ENCODE measurements around the gene PANX2.
A peak's percentile ranks its signal among the peaks of the same experiment; 100 is the strongest.

The PANX2 gene

GRCh38 chr22:50197000-50197800 is 26.7 kb downstream of the PANX2 start:
- Histone ChIP-seq H3K9me3 (ENCODE audit: control insufficient read depth, low read length) (no peaks in the 10 kb centered on the region), H3K4me3 (ENCODE audit: extremely low read depth, insufficient read depth, low read length, poor library complexity, severe bottlenecking) (no peak overlapping the region)
- WGBS, 2 experiments (ENCODE audit: insufficient coverage in 2 of 2): 94 to 96% methylated on average over 17 to 19 of the region's 23 CpGs

GRCh38 chr22:50197856-50198623 is 27.5 kb downstream of the PANX2 start:
- H3K4me1 ChIP-seq (ENCODE audit: control insufficient read depth, insufficient read depth, low read length, poor library complexity, severe bottlenecking): peaks cover 5% of the 10 kb centered on the region
- peaks cover 41% of the 10 kb centered on the region for H3K36me3 ChIP-seq (ENCODE audit: control insufficient read depth, insufficient read depth, low read length)
- no peak overlapping the region for H3K4me3 ChIP-seq (ENCODE audit: extremely low read depth, insufficient read depth, low read length, poor library complexity, severe bottlenecking)
- no peak overlapping the region for H3K27ac ChIP-seq (ENCODE audit: low read depth, low read length, severe bottlenecking)
- 96 to 97% methylated on average over 52 to 53 of the region's 61 CpGs for WGBS, 2 experiments (ENCODE audit: insufficient coverage in 2 of 2)
- peaks cover 6% of the 10 kb centered on the region for H3K9me3 ChIP-seq (ENCODE audit: control insufficient read depth, low read length)

More at GRCh38 chr22:50197000-50197800, 26.7 kb downstream of the PANX2 start:
- Histone ChIP-seq H3K4me1 (ENCODE audit: control insufficient read depth, insufficient read depth, low read length, poor library complexity, severe bottlenecking) (peaks cover 5% of the 10 kb centered on the region), H3K36me3 (ENCODE audit: control insufficient read depth, insufficient read depth, low read length) (peaks cover 33% of the 10 kb centered on the region), H3K27ac (ENCODE audit: low read depth, low read length, severe bottlenecking) (no peak overlapping the region)

- Histone ChIP-seq H3K4me3 (ENCODE audit: extremely low read depth, insufficient read depth, low read length, poor library complexity, severe bottlenecking) (no peak overlapping the region), H3K9me3 (ENCODE audit: control insufficient read depth, low read length) (peaks cover 10% of the 10 kb centered on the region), H3K4me1 (ENCODE audit: control insufficient read depth, insufficient read depth, low read length, poor library complexity, severe bottlenecking) (peaks cover 5% of the 10 kb centered on the region), H3K27ac (ENCODE audit: low read depth, low read length, severe bottlenecking) (no peak overlapping the region), H3K36me3 (ENCODE audit: control insufficient read depth, insufficient read depth, low read length) (peaks cover 43% of the 10 kb centered on the region)
- WGBS, 2 experiments (ENCODE audit: insufficient coverage in 2 of 2): 91 to 92% methylated on average over 14 of the region's 16 CpGs
Measured at GRCh38 chr22:50198624-50199017, 28.1 kb downstream of the PANX2 start.

- peaks cover 10% of the 10 kb centered on the region for H3K9me3 ChIP-seq (ENCODE audit: control insufficient read depth, low read length)
- H3K27ac ChIP-seq (ENCODE audit: low read depth, low read length, severe bottlenecking): no peak overlapping the region
- H3K4me1 ChIP-seq (ENCODE audit: control insufficient read depth, insufficient read depth, low read length, poor library complexity, severe bottlenecking): peaks cover 5% of the 10 kb centered on the region
- H3K4me3 ChIP-seq (ENCODE audit: extremely low read depth, insufficient read depth, low read length, poor library complexity, severe bottlenecking): peak overlapping the region; percentile 67
- WGBS, 2 experiments (ENCODE audit: insufficient coverage in 2 of 2): 91 to 92% methylated on average over 14 to 18 of the region's 18 CpGs
- H3K36me3 ChIP-seq (ENCODE audit: control insufficient read depth, insufficient read depth, low read length): peaks cover 48% of the 10 kb centered on the region
Measured at GRCh38 chr22:50199251-50199721, 28.8 kb downstream of the PANX2 start.

- Histone ChIP-seq H3K36me3 (ENCODE audit: control insufficient read depth, insufficient read depth, low read length) (peaks cover 50% of the 10 kb centered on the region), H3K9me3 (ENCODE audit: control insufficient read depth, low read length) (peaks cover 10% of the 10 kb centered on the region), H3K4me1 (ENCODE audit: control insufficient read depth, insufficient read depth, low read length, poor library complexity, severe bottlenecking) (peaks cover 5% of the 10 kb centered on the region), H3K4me3 (ENCODE audit: extremely low read depth, insufficient read depth, low read length, poor library complexity, severe bottlenecking) (peak overlapping the region; percentile 67), H3K27ac (ENCODE audit: low read depth, low read length, severe bottlenecking) (no peak overlapping the region)
- WGBS, 2 experiments (ENCODE audit: insufficient coverage in 2 of 2): 10 to 16% methylated on average over 17 to 25 of the region's 34 CpGs
Measured at GRCh38 chr22:50199829-50200460, 29.4 kb downstream of the PANX2 start.

GRCh38 chr22:50200461-50201190 is 30.1 kb downstream of the PANX2 start, which contains the start of gene SELENOO:
Gene SELENOO (plus strand): TSS chr22:50201011. CDS start chr22:50201037, 26 bp downstream.
- peaks cover 50% of the 10 kb centered on the region for H3K36me3 ChIP-seq (ENCODE audit: control insufficient read depth, insufficient read depth, low read length)
- H3K27ac ChIP-seq (ENCODE audit: low read depth, low read length, severe bottlenecking): no peak within 1 kb of the TSS
- H3K9me3 ChIP-seq (ENCODE audit: control insufficient read depth, low read length): peaks cover 10% of the 10 kb centered on the region
- H3K4me3 ChIP-seq (ENCODE audit: extremely low read depth, insufficient read depth, low read length, poor library complexity, severe bottlenecking): peak within 1 kb of the TSS; percentile 67
- WGBS, 2 experiments (ENCODE audit: insufficient coverage in 2 of 2): 0% methylated on average over 47 to 86 of the region's 105 CpGs
- H3K4me1 ChIP-seq (ENCODE audit: control insufficient read depth, insufficient read depth, low read length, poor library complexity, severe bottlenecking): peaks cover 5% of the 10 kb centered on the region

GRCh38 chr22:50201191-50202129 is 30.9 kb downstream of the PANX2 start:
- 4% methylated on average over 96 to 102 of the region's 115 CpGs for whole genome bisulfite sequencing, 2 experiments (ENCODE audit: insufficient coverage in 2 of 2)

GRCh38 chr22:50202130-50202666 is 31.7 kb downstream of the PANX2 start:
- 74 to 86% methylated on average over 6 to 12 of the region's 13 CpGs for WGBS, 2 experiments (ENCODE audit: insufficient coverage in 2 of 2)
- Histone ChIP-seq H3K27ac (ENCODE audit: low read depth, low read length, severe bottlenecking) (no peak overlapping the region), H3K4me1 (ENCODE audit: control insufficient read depth, insufficient read depth, low read length, poor library complexity, severe bottlenecking) (peaks cover 11% of the 10 kb centered on the region), H3K4me3 (ENCODE audit: extremely low read depth, insufficient read depth, low read length, poor library complexity, severe bottlenecking) (peak overlapping the region; percentile 67), H3K9me3 (ENCODE audit: control insufficient read depth, low read length) (peaks cover 10% of the 10 kb centered on the region), H3K36me3 (ENCODE audit: control insufficient read depth, insufficient read depth, low read length) (peaks cover 59% of the 10 kb centered on the region)

More at GRCh38 chr22:50201191-50202129, 30.9 kb downstream of the PANX2 start:
- Histone ChIP-seq H3K36me3 (ENCODE audit: control insufficient read depth, insufficient read depth, low read length) (peaks cover 52% of the 10 kb centered on the region), H3K27ac (ENCODE audit: low read depth, low read length, severe bottlenecking) (no peak overlapping the region), H3K4me1 (ENCODE audit: control insufficient read depth, insufficient read depth, low read length, poor library complexity, severe bottlenecking) (peaks cover 7% of the 10 kb centered on the region), H3K4me3 (ENCODE audit: extremely low read depth, insufficient read depth, low read length, poor library complexity, severe bottlenecking) (peak overlapping the region; percentile 67), H3K9me3 (ENCODE audit: control insufficient read depth, low read length) (peaks cover 10% of the 10 kb centered on the region)

GRCh38 chr22:50203288-50203687 is 32.8 kb downstream of the PANX2 start:
- peaks cover 60% of the 10 kb centered on the region for H3K36me3 ChIP-seq (ENCODE audit: control insufficient read depth, insufficient read depth, low read length)

More at GRCh38 chr22:50203288-50203687, 32.8 kb downstream of the PANX2 start:
- Histone ChIP-seq H3K4me1 (ENCODE audit: control insufficient read depth, insufficient read depth, low read length, poor library complexity, severe bottlenecking) (peaks cover 14% of the 10 kb centered on the region), H3K27ac (ENCODE audit: low read depth, low read length, severe bottlenecking) (no peak overlapping the region), H3K9me3 (ENCODE audit: control insufficient read depth, low read length) (peaks cover 10% of the 10 kb centered on the region), H3K4me3 (ENCODE audit: extremely low read depth, insufficient read depth, low read length, poor library complexity, severe bottlenecking) (no peak overlapping the region)
- 86% methylated on average over 1 of the region's 1 CpG; no CpG with 5 or more reads in 1 of the 2 experiments for WGBS, 2 experiments (ENCODE audit: insufficient coverage in 2 of 2)
